Thoracic aorta (tissue), 2 donors: Measurements from ENCODE around the gene TEX101. TPM values are rescaled to one million over a fixed set of nuclear protein-coding genes. Genes with fewer than 3 reads are reported as not detected.
"Not testable (repeated sequence)": the region's sequence is repeated elsewhere in the genome, so short reads cannot be mapped to it uniquely, and the experiment has no call there.

Experiments
- ATAC-seq: fragments of 150-250 bp; one replicate; pipeline ENCODE4 v1.8.0; 2017; ENCODE audit warnings: low read depth; ENCODE audit not compliant: insufficient number of reproducible peaks, low FRiP score
- DNase-seq: peaks from one replicate; pipeline ENCODE4 v3.0.0-alpha.2; 2020; ENCODE audit warnings: low spot score
- H3K27ac ChIP-seq, 2 donors: fragments of 200-600 bp; sonication (generic); 1 replicate in 1 of 2; 2 replicates in 1 of 2; pipeline ENCODE4 v1.5.1; 2016; ENCODE audit warnings: mild to moderate bottlenecking in 2 of 2, moderate library complexity in 2 of 2
- H3K27me3 ChIP-seq: fragments of 200-600 bp; sonication (generic); replicated peaks from 2 replicates; pipeline ENCODE4 v1.6.0; 2016; ENCODE audit warnings: mild to moderate bottlenecking; ENCODE audit not compliant: insufficient read depth
- H3K36me3 ChIP-seq: fragments of 200-600 bp; sonication (generic); one replicate; pipeline ENCODE4 v1.5.1; 2016
- H3K4me1 ChIP-seq, 2 donors: fragments of 200-600 bp; sonication (generic); 1 replicate in 1 of 2; 2 replicates in 1 of 2; pipeline versions ENCODE4 v1.5.1 to v1.6.0; 2016; ENCODE audit warnings: low read depth in 2 of 2, mild to moderate bottlenecking in 1 of 2; ENCODE audit not compliant: control insufficient read depth in 1 of 2
- H3K4me3 ChIP-seq: fragments of 200-600 bp; sonication (generic); 2 replicates; pipeline ENCODE4 v1.5.1; 2016; ENCODE audit warnings: mild to moderate bottlenecking
- H3K9me3 ChIP-seq: fragments of 200-600 bp; sonication (generic); 2 replicates; pipeline ENCODE4 v1.5.1; 2016
- total RNA-seq, 2 donors: library from RNA; depleted of rRNA; stranded (reverse); fragments of >200 nt; gene quantifications; one replicate each; pipeline versions ENCODE4 v1.1.0 to v1.2.3, GENCODE V29; 2016
- TF ChIP-seq, protein P1 (sequence below): fragments of 200-600 bp; sonication (generic); IDR thresholded peaks from one replicate; pipeline ENCODE4 v1.5.1; 2019; ENCODE audit warnings: antibody characterized with exemption

Gene TEX101
- total RNA-seq, 2 donors from 2014 or later = not detected

DNA sequence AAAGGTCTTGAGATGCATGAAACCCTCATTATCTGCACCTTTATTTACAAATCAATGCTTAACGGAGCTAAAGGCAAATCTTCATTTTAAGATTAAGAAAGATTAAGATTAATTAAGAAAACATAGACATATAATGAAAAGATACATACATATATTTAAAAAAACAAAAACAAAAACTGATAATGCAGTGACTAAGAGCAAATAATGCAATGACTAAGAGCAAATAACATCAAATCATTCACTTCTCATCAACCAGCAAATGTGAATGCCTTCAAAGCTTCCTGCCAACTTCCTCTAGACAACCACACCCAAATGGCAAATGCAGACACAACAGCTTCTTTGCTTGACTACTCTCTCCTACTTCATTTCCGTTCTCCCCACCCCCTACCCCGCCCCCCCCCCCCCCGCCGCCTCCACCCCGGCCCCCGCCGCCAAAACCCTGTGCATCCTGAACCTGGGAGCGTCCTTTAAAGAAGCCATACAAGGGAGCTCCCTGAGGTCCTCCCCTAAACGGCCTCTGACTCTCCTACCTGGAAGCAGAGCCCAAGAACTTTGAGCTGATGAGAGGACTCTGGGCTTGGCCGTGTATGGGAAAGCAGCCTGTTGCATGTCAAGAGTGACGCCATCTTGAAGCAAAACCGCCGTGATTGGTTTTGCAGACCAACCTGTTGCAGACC is 24.5 kb downstream of the TEX101 start:
- H3K9me3 ChIP-seq = no peaks in the 10 kb centered on the region
- H3K36me3 ChIP-seq = no peaks in the 10 kb centered on the region
- no peak for ATAC-seq
- no peaks in the 10 kb centered on the region for H3K27me3 ChIP-seq
- H3K4me3 ChIP-seq = no peak overlapping the region
- H3K27ac ChIP-seq = no peak overlapping the region
- TF ChIP-seq, protein P1, sequence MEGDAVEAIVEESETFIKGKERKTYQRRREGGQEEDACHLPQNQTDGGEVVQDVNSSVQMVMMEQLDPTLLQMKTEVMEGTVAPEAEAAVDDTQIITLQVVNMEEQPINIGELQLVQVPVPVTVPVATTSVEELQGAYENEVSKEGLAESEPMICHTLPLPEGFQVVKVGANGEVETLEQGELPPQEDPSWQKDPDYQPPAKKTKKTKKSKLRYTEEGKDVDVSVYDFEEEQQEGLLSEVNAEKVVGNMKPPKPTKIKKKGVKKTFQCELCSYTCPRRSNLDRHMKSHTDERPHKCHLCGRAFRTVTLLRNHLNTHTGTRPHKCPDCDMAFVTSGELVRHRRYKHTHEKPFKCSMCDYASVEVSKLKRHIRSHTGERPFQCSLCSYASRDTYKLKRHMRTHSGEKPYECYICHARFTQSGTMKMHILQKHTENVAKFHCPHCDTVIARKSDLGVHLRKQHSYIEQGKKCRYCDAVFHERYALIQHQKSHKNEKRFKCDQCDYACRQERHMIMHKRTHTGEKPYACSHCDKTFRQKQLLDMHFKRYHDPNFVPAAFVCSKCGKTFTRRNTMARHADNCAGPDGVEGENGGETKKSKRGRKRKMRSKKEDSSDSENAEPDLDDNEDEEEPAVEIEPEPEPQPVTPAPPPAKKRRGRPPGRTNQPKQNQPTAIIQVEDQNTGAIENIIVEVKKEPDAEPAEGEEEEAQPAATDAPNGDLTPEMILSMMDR = no peak
- H3K4me1 ChIP-seq = no peaks in the 10 kb centered on the region
- no peak for DNase-seq

DNA sequence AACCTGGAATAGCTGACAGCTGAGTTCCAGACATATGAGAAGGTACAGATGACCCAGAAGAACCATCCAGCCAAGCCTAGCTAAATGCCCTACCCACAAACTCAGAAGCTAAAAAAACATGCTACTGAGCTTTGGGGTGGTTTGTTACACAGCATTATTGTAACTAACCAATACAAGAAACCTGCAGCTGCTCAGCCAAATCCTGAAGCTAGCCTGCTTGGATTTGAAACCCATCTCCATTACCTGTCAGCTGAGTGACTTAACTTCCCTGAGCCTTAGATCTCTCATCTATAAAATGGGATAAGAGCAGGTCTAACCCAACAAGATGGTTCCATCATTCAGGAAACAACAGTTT is 25.0 kb downstream of the TEX101 start:
- ATAC-seq (no peak), DNase-seq (no peak)
- Histone ChIP-seq H3K27me3 (no peaks in the 10 kb centered on the region), H3K4me3 (no peak overlapping the region), H3K27ac (no peak overlapping the region), H3K36me3 (no peaks in the 10 kb centered on the region), H3K9me3 (no peaks in the 10 kb centered on the region), H3K4me1 (no peaks in the 10 kb centered on the region)
- TF ChIP-seq, protein P1 = no peak

DNA sequence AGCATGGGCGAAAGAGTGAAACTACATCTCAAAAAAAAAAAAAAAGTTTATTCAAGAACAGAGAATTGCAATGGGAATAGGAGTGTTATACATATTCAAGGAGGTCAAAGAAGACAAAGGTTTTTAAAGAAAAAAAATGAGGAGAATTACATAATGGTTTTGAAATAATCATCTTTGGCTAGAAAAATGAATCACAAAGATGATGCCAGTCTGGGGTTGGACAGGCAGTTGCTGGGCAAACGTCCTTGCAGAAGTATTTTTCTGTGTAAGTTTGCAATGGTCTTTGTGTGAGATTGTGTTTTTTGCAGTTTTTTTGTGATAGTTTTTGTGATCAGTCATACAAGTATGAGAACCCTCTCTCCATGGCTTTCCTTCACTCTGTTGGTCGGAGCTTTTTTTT is 27.0 kb downstream of the TEX101 start:
- TF ChIP-seq, protein P1 = no peak
- H3K9me3 ChIP-seq = no peaks in the 10 kb centered on the region
- no peaks in the 10 kb centered on the region for H3K36me3 ChIP-seq
- no peaks in the 10 kb centered on the region for H3K4me1 ChIP-seq
- DNase-seq (no peak), ATAC-seq (no peak)
- H3K27me3 ChIP-seq = no peaks in the 10 kb centered on the region
- no peak overlapping the region for H3K27ac ChIP-seq
- H3K4me3 ChIP-seq = no peak overlapping the region

DNA sequence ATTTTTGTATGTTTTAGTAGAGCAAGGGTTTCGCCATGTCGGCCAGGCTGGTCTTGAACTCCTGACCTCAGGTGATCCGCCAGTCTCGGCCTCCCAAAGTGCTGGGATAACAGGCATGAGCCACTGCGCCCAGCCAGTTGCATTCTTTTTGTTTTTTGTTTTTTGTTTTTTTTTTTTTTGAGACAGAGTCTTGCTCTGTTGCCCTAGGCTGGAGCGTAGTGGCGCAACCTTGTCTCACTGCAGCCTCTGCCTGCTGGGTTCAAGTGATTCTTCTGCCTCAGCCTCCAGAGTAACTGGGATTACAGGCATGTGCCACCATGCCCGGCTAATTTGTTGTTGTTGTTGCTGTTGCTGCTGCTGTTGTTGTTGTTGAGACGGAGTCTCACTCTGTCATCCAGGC is 29.4 kb downstream of the TEX101 start:
- not testable (repeated sequence) for H3K9me3 ChIP-seq

DNA sequence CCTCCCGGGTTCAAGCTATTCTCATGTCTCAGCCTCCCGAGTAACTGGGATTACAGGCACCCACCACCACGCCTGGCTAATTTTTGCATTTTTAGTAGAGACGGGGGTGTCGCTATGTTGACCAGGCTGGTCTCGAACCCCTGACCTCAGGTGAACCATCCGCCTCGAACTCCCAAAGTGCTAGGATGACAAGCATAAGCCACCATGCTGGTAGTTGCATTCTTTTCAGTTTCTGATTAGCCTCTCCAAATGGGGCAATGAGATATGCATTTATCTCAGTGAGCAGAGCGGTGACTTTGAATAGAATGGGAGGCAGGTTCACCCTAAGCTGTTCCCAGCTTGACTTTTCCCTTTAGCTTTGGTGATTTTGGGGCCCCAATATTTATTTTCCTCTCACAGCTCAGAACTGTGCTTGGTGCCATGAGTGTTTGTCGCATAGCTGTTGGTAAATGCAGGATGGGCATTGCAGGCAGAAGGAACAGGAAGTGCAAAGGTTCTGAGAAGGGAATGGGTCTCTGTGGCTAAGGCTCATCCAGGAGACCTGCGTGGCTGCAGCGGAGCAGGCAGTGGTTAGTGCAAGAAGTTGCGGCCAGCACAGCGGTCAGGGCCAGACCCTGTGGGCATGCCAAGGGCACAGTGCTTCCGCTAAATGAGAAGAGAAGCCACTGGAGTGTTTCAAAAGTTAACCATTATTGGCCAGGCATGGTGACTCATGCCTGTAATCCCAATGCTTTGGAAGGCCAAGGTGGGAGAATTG is 30.0 kb downstream of the TEX101 start:
- H3K4me3 ChIP-seq = no peak overlapping the region
- ATAC-seq = no peak
- H3K9me3 ChIP-seq = no peaks in the 10 kb centered on the region
- DNase-seq = no peak
- H3K27me3 ChIP-seq = no peaks in the 10 kb centered on the region
- no peak overlapping the region for H3K27ac ChIP-seq
- no peaks in the 10 kb centered on the region for H3K36me3 ChIP-seq
- TF ChIP-seq, protein P1 = no peak
- no peaks in the 10 kb centered on the region for H3K4me1 ChIP-seq

More for the DNA sequence above, 29.4 kb downstream of the TEX101 start:
- not testable (repeated sequence) for H3K27ac ChIP-seq, H3K4me1 ChIP-seq, DNase-seq, H3K27me3 ChIP-seq, H3K4me3 ChIP-seq, ATAC-seq, H3K36me3 ChIP-seq
